Measurements from ENCODE around the gene TUT4.

Gene TUT4

DNA sequence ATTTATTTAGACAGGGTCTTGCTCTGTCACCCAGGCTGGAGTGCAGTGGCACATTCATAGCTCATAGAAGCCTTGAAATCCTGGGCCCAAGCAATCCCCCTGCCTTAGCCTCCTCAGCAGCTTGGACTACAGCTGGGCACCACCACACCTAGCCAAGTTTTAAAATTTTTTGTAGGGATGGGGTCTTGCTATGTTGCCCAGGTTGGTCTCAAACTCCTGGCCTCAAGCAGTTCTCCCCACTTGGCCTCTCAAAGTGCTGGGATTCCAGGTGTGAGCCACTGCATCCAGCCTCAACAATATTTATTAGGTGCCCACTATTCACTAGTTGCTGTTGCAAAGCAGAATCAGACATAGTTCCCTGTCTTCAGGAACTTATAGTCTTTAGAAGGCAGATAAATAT, 35.1 kb upstream of the TUT4 start:
- TF ChIP-seq REST (IDR thresholded peaks at IDR 0.05; ENCODE audit: low read depth): no peak
- TF ChIP-seq RAD21 (IDR thresholded peaks at IDR 0.05; ENCODE audit: low read depth): no peak
- no peak for TF ChIP-seq ZBTB7A (IDR thresholded peaks at IDR 0.05; ENCODE audit: low read depth)
- no peak for TF ChIP-seq CEBPB (IDR thresholded peaks at IDR 0.05)
- no peak for TF ChIP-seq TAF1 (IDR thresholded peaks at IDR 0.05; ENCODE audit: low read depth)
- no peak for TF ChIP-seq TCF12 (IDR thresholded peaks at IDR 0.05; ENCODE audit: low read depth)
- no peak for TF ChIP-seq TEAD4 (IDR thresholded peaks at IDR 0.05)
- no peak for TF ChIP-seq FOXM1 (IDR thresholded peaks at IDR 0.05; ENCODE audit: borderline replicate concordance, low read depth)
- no peak for TF ChIP-seq MAX (IDR thresholded peaks at IDR 0.05)

DNA sequence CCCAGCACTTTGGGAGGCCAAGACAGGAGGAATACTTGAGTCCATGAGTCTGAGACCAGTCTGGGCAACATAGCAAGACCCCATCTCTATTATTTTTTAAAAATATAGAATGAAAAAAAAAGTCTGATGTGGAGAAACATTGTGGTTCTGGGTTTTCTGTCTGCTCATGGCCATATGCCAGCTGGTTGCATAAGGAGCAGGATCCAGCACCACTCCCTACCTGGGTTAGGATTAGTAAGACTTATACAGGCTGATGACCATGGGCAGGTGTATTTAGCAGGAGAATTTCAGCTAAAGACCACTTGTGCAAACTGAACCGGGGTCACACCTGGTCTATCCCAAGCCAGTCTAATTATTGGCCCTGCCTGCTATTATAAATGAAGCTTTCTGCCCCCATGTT, 32.6 kb upstream of the TUT4 start:
- no peak for TF ChIP-seq TCF12 (IDR thresholded peaks at IDR 0.05; ENCODE audit: low read depth)
- no peak for TF ChIP-seq TAF1 (IDR thresholded peaks at IDR 0.05; ENCODE audit: low read depth)
- TF ChIP-seq TEAD4 (IDR thresholded peaks at IDR 0.05): no peak
- TF ChIP-seq EP300 (IDR thresholded peaks at IDR 0.05; ENCODE audit: borderline replicate concordance): no peak
- no peak for TF ChIP-seq YY1 (IDR thresholded peaks at IDR 0.05; ENCODE audit: low read depth)
- no peak for TF ChIP-seq RAD21 (IDR thresholded peaks at IDR 0.05; ENCODE audit: low read depth)
- TF ChIP-seq CREB1 (IDR thresholded peaks at IDR 0.05; ENCODE audit: low read depth): no peak
- no peak for TF ChIP-seq USF1 (IDR thresholded peaks at IDR 0.05)
- no peak for TF ChIP-seq FOXM1 (IDR thresholded peaks at IDR 0.05; ENCODE audit: borderline replicate concordance, low read depth)
- TF ChIP-seq REST (IDR thresholded peaks at IDR 0.05; ENCODE audit: low read depth): no peak
- no peak for TF ChIP-seq MAX (IDR thresholded peaks at IDR 0.05)
- TF ChIP-seq ZBTB7A (IDR thresholded peaks at IDR 0.05; ENCODE audit: low read depth): no peak
- no peak for TF ChIP-seq NFIC (IDR thresholded peaks at IDR 0.05)
- no peak for TF ChIP-seq EGR1 (IDR thresholded peaks at IDR 0.05)
- TF ChIP-seq CEBPB (IDR thresholded peaks at IDR 0.05): no peak

DNA sequence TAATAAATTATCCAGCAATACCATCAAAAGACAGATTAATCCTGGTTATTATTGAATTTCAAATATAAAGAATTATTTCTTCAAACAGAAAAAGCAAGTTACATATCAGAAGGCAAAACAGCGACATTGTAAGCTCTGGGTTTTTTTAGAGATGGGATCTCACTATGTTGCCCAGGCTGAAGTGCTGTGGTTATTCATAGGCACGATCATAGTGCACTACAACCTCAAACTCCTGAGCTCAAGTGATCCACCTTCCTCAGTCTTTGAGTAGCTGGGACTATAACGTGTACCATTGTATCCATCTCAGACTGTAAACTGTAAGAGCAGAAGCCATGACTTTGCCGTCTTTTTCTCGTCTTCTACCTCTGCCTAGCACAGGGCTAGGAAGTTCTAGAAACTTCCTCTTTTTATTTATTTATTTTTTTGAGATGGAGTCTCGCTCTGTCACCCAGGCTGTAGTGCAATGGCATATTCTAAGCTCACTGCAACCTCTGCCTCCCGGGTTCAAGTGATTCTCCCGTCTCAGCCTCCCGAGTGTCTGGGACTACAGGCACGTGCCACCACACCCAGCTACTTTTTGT, 29.3 kb upstream of the TUT4 start:
- TF ChIP-seq CEBPB (IDR thresholded peaks at IDR 0.05) (no peak), TAF1 (IDR thresholded peaks at IDR 0.05; ENCODE audit: low read depth) (no peak), TCF12 (IDR thresholded peaks at IDR 0.05; ENCODE audit: low read depth) (no peak), RAD21 (IDR thresholded peaks at IDR 0.05; ENCODE audit: low read depth) (no peak), USF1 (IDR thresholded peaks at IDR 0.05) (no peak), REST (IDR thresholded peaks at IDR 0.05; ENCODE audit: low read depth) (no peak), EP300 (IDR thresholded peaks at IDR 0.05; ENCODE audit: borderline replicate concordance) (no peak), ZBTB7A (IDR thresholded peaks at IDR 0.05; ENCODE audit: low read depth) (no peak), NFIC (IDR thresholded peaks at IDR 0.05) (no peak), TEAD4 (IDR thresholded peaks at IDR 0.05) (no peak), CREB1 (IDR thresholded peaks at IDR 0.05; ENCODE audit: low read depth) (no peak)

DNA sequence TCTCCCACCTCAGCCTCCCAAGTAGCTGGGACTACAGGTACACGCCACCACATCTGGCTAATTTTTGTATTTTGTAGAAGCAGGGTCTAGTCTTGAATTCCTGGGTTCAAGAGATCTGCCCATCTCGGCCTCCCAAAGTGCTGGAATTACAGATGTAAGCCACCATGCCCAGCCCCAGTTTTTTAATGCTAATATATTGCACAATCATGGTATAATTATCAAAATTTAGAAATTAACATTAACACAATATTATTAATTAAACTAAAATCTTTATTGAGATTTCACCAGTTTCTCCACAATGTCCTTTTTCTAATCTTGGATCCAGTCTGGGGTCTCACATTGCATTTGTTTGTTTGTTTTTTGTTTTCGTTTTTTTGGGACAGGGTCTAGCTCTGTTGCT, 27.4 kb upstream of the TUT4 start:
- TF ChIP-seq CEBPB (IDR thresholded peaks at IDR 0.05) (no peak), USF1 (IDR thresholded peaks at IDR 0.05) (no peak), YY1 (IDR thresholded peaks at IDR 0.05; ENCODE audit: low read depth) (no peak), REST (IDR thresholded peaks at IDR 0.05; ENCODE audit: low read depth) (no peak)
